HL-60 (cell line): ENCODE measurements around the gene NUDT22.

Experiments used
- CTCF ChIP-seq: IDR thresholded peaks from one replicate; pipeline ENCODE4 v1.5.1; 2011; ENCODE audit warnings: low read length, control low read depth, inconsistent platforms; ENCODE audit not compliant: insufficient read depth
- GABPA ChIP-seq: IDR thresholded peaks from 2 replicates; pipeline ENCODE4 v1.6.1; 2012; ENCODE audit warnings: low read depth
- POLR2AphosphoS5 ChIP-seq: IDR thresholded peaks from 2 replicates; pipeline ENCODE4 v1.6.1; 2012; ENCODE audit warnings: low read depth
- TF ChIP-seq, protein P1 (sequence below): IDR thresholded peaks from 2 replicates; pipeline ENCODE4 v1.6.1; 2012; ENCODE audit warnings: low read depth; ENCODE audit not compliant: insufficient replicate concordance

- TF ChIP-seq CTCF (no peak), POLR2AphosphoS5 (no peak; the same call in 1 of the 2 replicates), GABPA (no peak)
- TF ChIP-seq, protein P1, sequence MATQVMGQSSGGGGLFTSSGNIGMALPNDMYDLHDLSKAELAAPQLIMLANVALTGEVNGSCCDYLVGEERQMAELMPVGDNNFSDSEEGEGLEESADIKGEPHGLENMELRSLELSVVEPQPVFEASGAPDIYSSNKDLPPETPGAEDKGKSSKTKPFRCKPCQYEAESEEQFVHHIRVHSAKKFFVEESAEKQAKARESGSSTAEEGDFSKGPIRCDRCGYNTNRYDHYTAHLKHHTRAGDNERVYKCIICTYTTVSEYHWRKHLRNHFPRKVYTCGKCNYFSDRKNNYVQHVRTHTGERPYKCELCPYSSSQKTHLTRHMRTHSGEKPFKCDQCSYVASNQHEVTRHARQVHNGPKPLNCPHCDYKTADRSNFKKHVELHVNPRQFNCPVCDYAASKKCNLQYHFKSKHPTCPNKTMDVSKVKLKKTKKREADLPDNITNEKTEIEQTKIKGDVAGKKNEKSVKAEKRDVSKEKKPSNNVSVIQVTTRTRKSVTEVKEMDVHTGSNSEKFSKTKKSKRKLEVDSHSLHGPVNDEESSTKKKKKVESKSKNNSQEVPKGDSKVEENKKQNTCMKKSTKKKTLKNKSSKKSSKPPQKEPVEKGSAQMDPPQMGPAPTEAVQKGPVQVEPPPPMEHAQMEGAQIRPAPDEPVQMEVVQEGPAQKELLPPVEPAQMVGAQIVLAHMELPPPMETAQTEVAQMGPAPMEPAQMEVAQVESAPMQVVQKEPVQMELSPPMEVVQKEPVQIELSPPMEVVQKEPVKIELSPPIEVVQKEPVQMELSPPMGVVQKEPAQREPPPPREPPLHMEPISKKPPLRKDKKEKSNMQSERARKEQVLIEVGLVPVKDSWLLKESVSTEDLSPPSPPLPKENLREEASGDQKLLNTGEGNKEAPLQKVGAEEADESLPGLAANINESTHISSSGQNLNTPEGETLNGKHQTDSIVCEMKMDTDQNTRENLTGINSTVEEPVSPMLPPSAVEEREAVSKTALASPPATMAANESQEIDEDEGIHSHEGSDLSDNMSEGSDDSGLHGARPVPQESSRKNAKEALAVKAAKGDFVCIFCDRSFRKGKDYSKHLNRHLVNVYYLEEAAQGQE: no peak
Measured at GRCh38 chr11:64208086-64208795, 17.8 kb upstream of the NUDT22 start.
